ENCODE data around the gene ARMH1. TPM values are rescaled to one million over a fixed set of nuclear protein-coding genes. Genes with fewer than 3 reads are reported as not detected.

Gene ARMH1
- total and polyA plus RNA-seq, 3 donors from 2014 or later, result 17.4 to 42.9 (median 29.7) TPM

DNA sequence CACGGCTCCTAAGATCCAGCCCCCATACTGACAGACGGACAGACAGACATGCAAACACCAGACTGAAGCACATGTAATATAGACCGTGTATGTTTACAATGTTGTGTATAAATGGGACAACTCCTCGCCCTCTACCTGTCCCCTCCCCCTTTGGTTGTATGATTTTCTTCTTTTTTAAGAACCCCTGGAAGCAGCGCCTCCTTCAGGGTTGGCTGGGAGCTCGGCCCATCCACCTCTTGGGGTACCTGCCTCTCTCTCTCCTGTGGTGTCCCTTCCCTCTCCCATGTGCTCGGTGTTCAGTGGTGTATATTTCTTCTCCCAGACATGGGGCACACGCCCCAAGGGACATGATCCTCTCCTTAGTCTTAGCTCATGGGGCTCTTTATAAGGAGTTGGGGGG lies 23.4 kb upstream of the ARMH1 start:
- no peaks in the 10 kb centered on the region for H3K27me3 ChIP-seq
- no peak for DNase-seq
- no peak overlapping the region for H3K4me3 ChIP-seq
- H3K4me1 ChIP-seq, result no peaks in the 10 kb centered on the region
- intact Hi-C loops (cut with DNase I; ENCODE audit: low total_unique reads), result no loop called here
- H3K36me3 ChIP-seq (ENCODE audit: low read depth, missing control alignments), result no peaks in the 10 kb centered on the region
- H3K9me3 ChIP-seq, result no peaks in the 10 kb centered on the region
- no peak overlapping the region for H3K27ac ChIP-seq
- no peak for TF ChIP-seq POLR2A (IDR thresholded peaks at IDR 0.05)
- TF ChIP-seq, protein P1, sequence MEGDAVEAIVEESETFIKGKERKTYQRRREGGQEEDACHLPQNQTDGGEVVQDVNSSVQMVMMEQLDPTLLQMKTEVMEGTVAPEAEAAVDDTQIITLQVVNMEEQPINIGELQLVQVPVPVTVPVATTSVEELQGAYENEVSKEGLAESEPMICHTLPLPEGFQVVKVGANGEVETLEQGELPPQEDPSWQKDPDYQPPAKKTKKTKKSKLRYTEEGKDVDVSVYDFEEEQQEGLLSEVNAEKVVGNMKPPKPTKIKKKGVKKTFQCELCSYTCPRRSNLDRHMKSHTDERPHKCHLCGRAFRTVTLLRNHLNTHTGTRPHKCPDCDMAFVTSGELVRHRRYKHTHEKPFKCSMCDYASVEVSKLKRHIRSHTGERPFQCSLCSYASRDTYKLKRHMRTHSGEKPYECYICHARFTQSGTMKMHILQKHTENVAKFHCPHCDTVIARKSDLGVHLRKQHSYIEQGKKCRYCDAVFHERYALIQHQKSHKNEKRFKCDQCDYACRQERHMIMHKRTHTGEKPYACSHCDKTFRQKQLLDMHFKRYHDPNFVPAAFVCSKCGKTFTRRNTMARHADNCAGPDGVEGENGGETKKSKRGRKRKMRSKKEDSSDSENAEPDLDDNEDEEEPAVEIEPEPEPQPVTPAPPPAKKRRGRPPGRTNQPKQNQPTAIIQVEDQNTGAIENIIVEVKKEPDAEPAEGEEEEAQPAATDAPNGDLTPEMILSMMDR (IDR thresholded peaks at IDR 0.05), result no peak
- WGBS, 2 donors, result 85% methylated on average over 8 of the region's 8 CpGs

DNA sequence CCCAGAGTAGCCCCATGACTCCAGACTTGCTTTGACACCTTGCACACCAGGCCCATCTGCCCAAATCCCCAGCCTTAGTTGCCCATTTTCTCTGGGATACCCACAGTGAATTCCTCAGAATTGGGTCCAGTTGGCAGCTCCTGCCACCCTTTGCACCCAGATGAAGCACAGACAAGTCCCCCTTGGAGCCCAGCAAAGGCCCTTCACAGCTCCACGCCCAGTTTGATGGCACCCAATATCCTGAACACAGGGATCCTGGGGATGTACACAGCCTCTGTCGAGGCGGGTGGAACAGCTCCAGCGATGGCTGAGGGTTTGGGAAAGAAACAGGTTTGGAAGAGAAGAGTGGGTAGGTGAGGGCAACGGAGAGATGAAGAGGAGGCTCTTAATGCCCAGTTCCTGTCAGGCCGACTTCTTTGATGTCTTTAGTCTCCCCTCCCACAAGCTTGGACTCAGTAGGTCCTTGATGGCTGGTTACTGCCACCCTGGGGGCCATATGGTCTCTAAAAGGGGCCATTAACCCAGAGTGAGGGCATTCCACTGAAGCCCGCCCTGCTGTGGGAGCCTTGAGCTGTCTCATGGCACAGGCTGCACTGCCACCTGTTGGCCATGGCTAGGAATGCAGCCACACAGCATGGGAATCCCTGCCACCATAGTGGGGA lies 21.9 kb upstream of the ARMH1 start:
- H3K4me1 ChIP-seq, result no peaks in the 10 kb centered on the region
- WGBS, 2 donors, result 54 to 61% methylated on average over 7 of the region's 7 CpGs
- TF ChIP-seq, protein P1 (IDR thresholded peaks at IDR 0.05), result peak; percentile 81 to 92 (median 89)
- TF ChIP-seq POLR2A (IDR thresholded peaks at IDR 0.05), result no peak
- no peak overlapping the region for H3K4me3 ChIP-seq
- no peak overlapping the region for H3K27ac ChIP-seq
- no peaks in the 10 kb centered on the region for H3K36me3 ChIP-seq (ENCODE audit: low read depth, missing control alignments)
- intact Hi-C loops (cut with DNase I; ENCODE audit: low total_unique reads), result no loop called here
- no peaks in the 10 kb centered on the region for H3K27me3 ChIP-seq
- peak; percentile 87 for DNase-seq
- H3K9me3 ChIP-seq, result no peaks in the 10 kb centered on the region

DNA sequence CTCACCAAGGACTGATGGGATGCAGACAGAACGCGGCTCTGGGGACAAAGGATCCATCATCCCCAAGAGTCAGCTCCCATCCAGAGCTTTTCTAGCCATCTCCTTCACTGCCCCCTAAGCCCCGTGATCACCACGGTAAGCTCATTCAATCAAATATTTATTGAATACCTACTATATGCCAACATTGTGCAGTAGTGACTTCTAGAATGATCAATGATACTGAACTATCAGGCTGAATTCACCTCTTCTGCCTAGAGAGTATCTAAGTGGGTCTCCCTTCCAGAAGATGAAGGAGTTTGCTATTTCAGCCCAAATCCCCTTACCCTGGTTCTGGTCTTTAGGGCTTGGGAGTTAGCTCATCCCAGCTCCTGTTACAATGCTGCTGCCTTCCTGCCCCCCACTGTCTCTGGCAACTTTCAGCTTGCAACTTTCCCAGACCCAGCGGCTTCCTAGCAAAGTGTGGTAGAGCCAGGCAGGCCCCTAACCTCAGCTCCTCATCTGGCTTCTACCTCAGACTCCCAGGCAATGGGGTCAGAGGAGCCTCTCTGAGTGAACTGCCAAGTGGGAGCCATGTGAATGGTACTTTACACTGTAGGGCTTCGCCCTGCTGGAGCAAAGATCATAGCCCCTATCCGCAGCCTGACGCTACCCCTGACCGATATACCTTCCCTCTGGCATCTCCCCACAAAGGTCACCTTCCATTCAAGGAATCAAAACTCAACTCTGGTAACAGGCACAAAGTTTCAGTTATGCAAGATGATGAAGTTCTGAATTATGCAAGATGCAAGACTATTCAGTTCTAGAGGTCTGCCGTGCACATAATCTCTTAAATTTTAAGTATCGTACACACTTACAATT lies 21.2 kb upstream of the ARMH1 start:
- H3K27ac ChIP-seq, result no peak overlapping the region
- H3K4me3 ChIP-seq, result no peak overlapping the region
- H3K9me3 ChIP-seq, result no peaks in the 10 kb centered on the region
- no peaks in the 10 kb centered on the region for H3K4me1 ChIP-seq
- WGBS, 2 donors, result 70 to 79% methylated on average over 9 to 11 of the region's 11 CpGs
- intact Hi-C loops (cut with DNase I; ENCODE audit: low total_unique reads), result no loop called here
- DNase-seq, result no peak
- H3K27me3 ChIP-seq, result no peaks in the 10 kb centered on the region
- H3K36me3 ChIP-seq (ENCODE audit: low read depth, missing control alignments), result no peaks in the 10 kb centered on the region
- TF ChIP-seq, protein P1 (IDR thresholded peaks at IDR 0.05), result no peak
- no peak for TF ChIP-seq POLR2A (IDR thresholded peaks at IDR 0.05)

DNA sequence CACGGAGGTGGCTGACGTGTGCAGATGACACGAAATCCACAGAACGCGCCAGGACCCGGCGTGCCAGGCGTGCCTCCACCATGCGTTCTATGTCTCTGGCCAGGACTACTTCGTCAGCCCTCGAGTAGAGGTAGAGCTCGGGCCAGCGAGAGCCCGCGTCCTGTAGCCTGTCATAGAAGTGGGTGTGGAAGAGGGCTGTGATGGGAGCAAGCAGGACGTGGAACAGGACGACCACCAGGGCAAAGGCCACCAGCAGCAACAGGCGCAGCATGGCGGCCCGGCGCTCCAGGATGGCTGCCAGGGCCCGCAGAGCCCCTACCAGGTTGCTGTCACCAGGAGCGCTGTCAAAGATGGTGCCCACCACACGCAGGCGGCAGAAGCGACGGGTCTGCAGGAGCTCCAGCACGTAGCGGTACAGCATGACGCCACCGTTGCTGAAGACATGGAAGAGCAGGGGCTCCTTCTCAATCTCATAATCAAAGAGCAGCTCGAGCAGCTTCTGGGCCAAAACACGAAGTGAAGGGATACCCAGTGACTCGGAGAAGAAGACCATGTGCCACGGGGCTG lies 19.8 kb upstream of the ARMH1 start:
- WGBS, 2 donors, result 92% methylated on average over 29 to 35 of the region's 35 CpGs
- intact Hi-C loops (cut with DNase I; ENCODE audit: low total_unique reads), result no loop called here
- DNase-seq, result no peak
- H3K27ac ChIP-seq, result no peak overlapping the region
- no peaks in the 10 kb centered on the region for H3K36me3 ChIP-seq (ENCODE audit: low read depth, missing control alignments)
- no peaks in the 10 kb centered on the region for H3K4me1 ChIP-seq
- no peak for TF ChIP-seq POLR2A (IDR thresholded peaks at IDR 0.05)
- H3K9me3 ChIP-seq, result no peaks in the 10 kb centered on the region
- H3K4me3 ChIP-seq, result no peak overlapping the region
- H3K27me3 ChIP-seq, result no peaks in the 10 kb centered on the region

DNA sequence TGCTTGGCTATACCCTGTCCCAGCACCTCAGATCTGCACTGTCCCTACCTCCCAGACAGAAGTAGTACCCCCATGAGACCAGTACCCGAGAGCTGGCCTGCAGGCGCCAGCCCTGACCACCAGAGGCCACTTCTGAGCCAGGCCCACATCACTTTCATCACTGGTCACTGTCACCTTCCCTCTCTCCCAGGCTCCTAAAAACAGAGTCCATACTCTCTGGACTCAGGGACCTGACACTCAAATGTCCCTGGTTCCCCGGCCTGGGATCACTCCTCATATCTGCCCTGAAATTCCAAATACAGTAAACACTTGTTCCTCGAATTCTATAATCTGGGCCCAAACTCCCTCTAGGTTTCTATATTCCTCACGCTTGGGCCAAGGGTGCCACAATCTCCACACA lies 18.9 kb upstream of the ARMH1 start:
- no peak for TF ChIP-seq POLR2A (IDR thresholded peaks at IDR 0.05)
- TF ChIP-seq, protein P1 (IDR thresholded peaks at IDR 0.05), result peak; percentile 54 to 66 (median 61)
- Histone ChIP-seq H3K9me3 (no peaks in the 10 kb centered on the region), H3K27me3 (no peaks in the 10 kb centered on the region), H3K4me3 (no peak overlapping the region), H3K36me3 (ENCODE audit: low read depth, missing control alignments) (no peaks in the 10 kb centered on the region), H3K27ac (no peak overlapping the region), H3K4me1 (peaks cover 4% of the 10 kb centered on the region)
- WGBS, 2 donors, result 71 to 78% methylated on average over 5 of the region's 5 CpGs
- intact Hi-C loops (cut with DNase I; ENCODE audit: low total_unique reads), result no loop called here
- DNase-seq, result peak; percentile 41

All from testis (tissue), 3 donors.